GM12801 (cell line): ENCODE results near the gene CCDC159.

Experiments used
- CTCF ChIP-seq: IDR thresholded peaks from one replicate; pipeline ENCODE4 v1.5.1; 2011; ENCODE audit warnings: control low read depth; ENCODE audit not compliant: insufficient read length; ENCODE audit errors: extremely low read depth

The CCDC159 gene

GRCh38 chr19:11322269-11323024 is 23.9 kb upstream of the CCDC159 start:
- TF ChIP-seq CTCF, result no peak

- no peak for TF ChIP-seq CTCF
Observed at GRCh38 chr19:11323601-11324078, 22.7 kb upstream of the CCDC159 start.

GRCh38 chr19:11324079-11324661 is 22.1 kb upstream of the CCDC159 start:
- TF ChIP-seq CTCF, result no peak

- TF ChIP-seq CTCF, result no peak
Observed at GRCh38 chr19:11324748-11325389, 21.4 kb upstream of the CCDC159 start.

- no peak for TF ChIP-seq CTCF
Observed at GRCh38 chr19:11325544-11325943, 20.8 kb upstream of the CCDC159 start.

GRCh38 chr19:11330127-11330526 is 16.2 kb upstream of the CCDC159 start:
- no peak for TF ChIP-seq CTCF

- no peak for TF ChIP-seq CTCF
Observed at GRCh38 chr19:11331502-11331901, 14.8 kb upstream of the CCDC159 start.
